IMR-90 (cell line): ENCODE results near the gene CLEC6A. TPM values are rescaled to one million over a fixed set of nuclear protein-coding genes. Genes with fewer than 3 reads are reported as not detected.

ENCODE experiments used
- ATAC-seq: fragments of 200-7000 bp; cut with Tn5 transposase; 2 replicates; pipeline ENCODE4 v1.9.1; 2020; ENCODE audit warnings: low read depth, mild to moderate bottlenecking, moderate library complexity
- BruUV-seq: library from RNA; stranded (reverse); fragments of 400-500 nt; replicated peaks from 2 replicates; lab custom pipeline; 2021; lab: Mats Ljungman, UMichigan
- CTCF ChIA-PET: fragments of 300-600 bp; formaldehyde crosslinking; extraction: SDS; loops from one replicate; lab custom pipeline; 2021; ENCODE audit warnings: antibody characterized with exemption; lab: Yijun Ruan, JAX
- POLR2A ChIA-PET: fragments of 300-600 bp; sonication (Branson Sonifier 250); formaldehyde crosslinking; loops from one replicate; lab custom pipeline; 2022; ENCODE audit warnings: antibody characterized with exemption; ENCODE audit not compliant: unreplicated experiment; lab: Charles Lee
- DNase-seq: peaks from one replicate; pipeline ENCODE4 v3.0.0; 2013
- H2AFZ ChIP-seq: replicated peaks from 2 replicates; pipeline ENCODE3; 2013; ENCODE audit warnings: low read length, mild to moderate bottlenecking; ENCODE audit not compliant: poor library complexity
- H2AK5ac ChIP-seq: 2 replicates; pipeline ENCODE4 v1.6.1; 2013; ENCODE audit warnings: low read depth, low read length, inconsistent platforms
- H2AK9ac ChIP-seq: replicated peaks from 2 replicates; pipeline ENCODE3; 2013; ENCODE audit warnings: mild to moderate bottlenecking, low read depth, low read length, moderate library complexity; ENCODE audit not compliant: poor library complexity
- H2BK120ac ChIP-seq: 2 replicates; pipeline ENCODE4 v1.6.1; 2013; ENCODE audit warnings: low read depth, low read length, inconsistent platforms
- H2BK15ac ChIP-seq: 3 replicates; pipeline ENCODE4 v1.6.1; 2013; ENCODE audit warnings: low read depth, low read length, inconsistent platforms
- H2BK20ac ChIP-seq: 2 replicates; pipeline ENCODE4 v1.6.1; 2013; ENCODE audit warnings: low read depth, mild to moderate bottlenecking, inconsistent platforms, low read length, moderate library complexity
- H2BK5ac ChIP-seq: 2 replicates; pipeline ENCODE4 v1.6.1; 2013; ENCODE audit warnings: mild to moderate bottlenecking, low read depth, low read length, inconsistent platforms; ENCODE audit not compliant: poor library complexity, severe bottlenecking
- H3K14ac ChIP-seq: replicated peaks from 2 replicates; pipeline ENCODE4 v1.6.1; 2013; ENCODE audit warnings: low read depth, low read length, inconsistent platforms
- H3K18ac ChIP-seq: 2 replicates; pipeline ENCODE4 v1.6.1; 2013; ENCODE audit warnings: low read depth, low read length, control low read depth
- H3K23ac ChIP-seq: 2 replicates; pipeline ENCODE4 v1.6.1; 2013; ENCODE audit warnings: low read depth, low read length, inconsistent platforms
- H3K27ac ChIP-seq: 2 replicates; pipeline ENCODE4 v1.5.1; 2013; ENCODE audit warnings: mild to moderate bottlenecking, control low read depth, low read length; ENCODE audit not compliant: insufficient read depth
- H3K27me3 ChIP-seq: 2 replicates; pipeline ENCODE4 v1.6.1; 2013; ENCODE audit warnings: low read length; ENCODE audit not compliant: control insufficient read depth, insufficient read depth
- H3K36me3 ChIP-seq: 2 replicates; pipeline ENCODE4 v1.6.1; 2013; ENCODE audit warnings: low read length, mixed read lengths; ENCODE audit not compliant: control insufficient read depth, insufficient read depth
- H3K4ac ChIP-seq: 2 replicates; pipeline ENCODE4 v1.6.1; 2013; ENCODE audit warnings: low read depth, low read length, inconsistent platforms
- H3K4me1 ChIP-seq: 2 replicates; pipeline ENCODE4 v1.6.1; 2013; ENCODE audit warnings: low read length, mixed read lengths; ENCODE audit not compliant: control insufficient read depth, insufficient read depth
- H3K4me2 ChIP-seq: 2 replicates; pipeline ENCODE4 v1.6.1; 2013; ENCODE audit warnings: low read depth, mild to moderate bottlenecking, control low read depth, low read length, moderate library complexity
- H3K4me3 ChIP-seq: 2 replicates; pipeline ENCODE4 v1.5.1; 2013; ENCODE audit warnings: low read depth, mild to moderate bottlenecking, control low read depth, low read length, moderate library complexity; ENCODE audit not compliant: insufficient read depth
- H3K56ac ChIP-seq: 2 replicates; pipeline ENCODE4 v1.6.1; 2013; ENCODE audit warnings: low read length, inconsistent platforms; ENCODE audit not compliant: insufficient read depth; ENCODE audit errors: extremely low read depth
- H3K79me1 ChIP-seq, 2 experiments: 2 replicates each; pipeline ENCODE4 v1.6.1; 2013; ENCODE audit warnings: low read length in 2 of 2, inconsistent platforms in 1 of 2, low read depth in 1 of 2
- H3K9ac ChIP-seq: 2 replicates; pipeline ENCODE4 v1.6.1; 2013; ENCODE audit warnings: low read depth, low read length, control low read depth
- H3K9me1 ChIP-seq: 2 replicates; pipeline ENCODE4 v1.6.1; 2013; ENCODE audit warnings: low read length, inconsistent platforms; ENCODE audit not compliant: insufficient read depth
- H3K9me3 ChIP-seq: 2 replicates; pipeline ENCODE4 v1.6.1; 2013; ENCODE audit warnings: low read length; ENCODE audit not compliant: control insufficient read depth, insufficient read depth
- H4K20me1 ChIP-seq: 2 replicates; pipeline ENCODE4 v1.6.1; 2013; ENCODE audit warnings: low read length, inconsistent platforms; ENCODE audit not compliant: insufficient read depth
- H4K5ac ChIP-seq: 2 replicates; pipeline ENCODE4 v1.6.1; 2013; ENCODE audit warnings: mild to moderate bottlenecking, low read depth, low read length, control low read depth
- H4K8ac ChIP-seq, 2 experiments: 2 replicates each; pipeline ENCODE4 v1.6.1; 2013; ENCODE audit warnings: low read depth in 2 of 2, low read length in 2 of 2, control low read depth in 1 of 2, inconsistent platforms in 1 of 2
- H4K91ac ChIP-seq: 2 replicates; pipeline ENCODE4 v1.6.1; 2013; ENCODE audit warnings: low read depth, low read length, inconsistent platforms; ENCODE audit not compliant: insufficient read depth
- RAD21 ChIP-seq: IDR thresholded peaks from 2 replicates; pipeline ENCODE4 v1.6.1; 2012; ENCODE audit warnings: low read length, improper control_type of control experiment
- dilution Hi-C: fragments of 300-500 bp; cut with HindIII; formaldehyde crosslinking; loops from one replicate; pipeline ENCODE4 v1.14.3; 2018; ENCODE audit warnings: low sequenced_read_pairs; ENCODE audit not compliant: unreplicated experiment
- in situ Hi-C: fragments of 300-500 bp; cut with MboI; formaldehyde crosslinking; loops from 3 replicates; pipeline ENCODE4 v1.14.3; 2019; ENCODE audit warnings: low sequenced_read_pairs, inconsistent platforms, mixed read lengths
- intact Hi-C: fragments of 100-400 bp; cut with micrococcal nuclease; formaldehyde crosslinking; loops from 2 replicates; pipeline ENCODE4 v1.10.0; 2022
- polyA plus RNA-seq, 3 experiments: library from polyadenylated mRNA; depleted of rRNA; stranded (reverse); fragments of >200 nt; gene quantifications; 2 replicates each; pipeline ENCODE4 v1.2.3, GENCODE V29; 2012; ENCODE audit warnings: low replicate concordance in 1 of 3
- total RNA-seq: library from RNA; depleted of rRNA; stranded (reverse); fragments of >200 nt; gene quantifications from 2 replicates; pipeline ENCODE4 v1.2.3, GENCODE V29; 2012

Gene CLEC6A
- total and polyA plus RNA-seq, 2 of the 4 experiments (the other 2 are of a cell fraction) = not detected

DNA sequence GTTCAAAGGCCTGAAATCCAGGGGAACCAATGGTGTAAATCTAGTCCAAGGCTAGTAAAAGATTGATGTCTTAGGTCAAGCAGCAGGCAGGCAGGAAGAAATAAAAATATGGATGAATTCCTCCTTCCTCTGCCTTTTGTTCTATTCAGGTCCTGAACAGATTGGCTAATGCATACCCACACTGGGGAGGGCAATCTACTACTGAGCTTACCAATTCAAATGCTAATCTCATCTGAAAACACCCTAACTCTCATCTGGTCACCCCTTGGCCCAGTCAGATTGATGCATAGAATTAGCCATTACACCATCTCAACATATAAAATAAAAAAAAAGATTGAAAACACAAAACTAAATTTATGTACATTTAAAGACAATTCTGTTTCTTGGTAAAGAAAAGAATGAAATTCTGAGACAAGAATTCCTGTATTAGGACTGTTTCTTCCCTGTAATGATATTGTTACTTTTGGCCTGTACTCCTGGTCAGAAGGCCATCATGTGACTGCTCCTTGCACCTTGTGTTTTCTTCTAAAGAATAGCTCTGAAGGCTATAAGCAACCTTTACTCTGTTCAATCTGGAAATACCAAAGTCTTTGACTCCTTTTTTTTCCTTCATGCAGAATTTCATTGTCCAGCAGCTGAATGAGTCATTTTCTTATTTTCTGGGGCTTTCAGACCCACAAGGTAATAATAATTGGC lies 19.9 kb downstream of the CLEC6A start:
- Histone ChIP-seq H3K27me3 (no peaks in the 10 kb centered on the region), H2BK5ac (no peak overlapping the region), H2BK15ac (no peak overlapping the region), H3K9me3 (no peaks in the 10 kb centered on the region), H3K79me1 (no peaks in the 10 kb centered on the region), H3K9ac (no peak overlapping the region), H4K5ac (no peak overlapping the region), H2AK5ac (no peak overlapping the region), H3K36me3 (no peaks in the 10 kb centered on the region), H3K18ac (no peak overlapping the region), H3K27ac (no peak overlapping the region), H3K23ac (no peak overlapping the region), H3K4me2 (no peak overlapping the region), H3K4me1 (no peaks in the 10 kb centered on the region), H2BK120ac (no peak overlapping the region), H4K20me1 (no peaks in the 10 kb centered on the region), H4K91ac (no peak overlapping the region), H2AK9ac (no peak overlapping the region), H3K4ac (no peak overlapping the region), H3K14ac (no peak overlapping the region), H4K8ac (no peak overlapping the region), H3K56ac (no peak overlapping the region), H2BK20ac (no peak overlapping the region), H3K9me1 (no peaks in the 10 kb centered on the region), H2AFZ (no peak overlapping the region), H3K4me3 (no peak overlapping the region)
- ATAC-seq (no peak), DNase-seq (no peak)
- in situ Hi-C loops = no loop called here
- ChIA-PET CTCF (no interaction called here), POLR2A (no interaction called here)
- intact Hi-C loops = no loop called here
- dilution Hi-C loops = no loop called here
- no TSS peak for BruUV-seq
- TF ChIP-seq RAD21 = no peak
